HepG2 (cell line): ENCODE data around the gene ZDHHC7. TPM values are rescaled to one million over a fixed set of nuclear protein-coding genes. Genes with fewer than 3 reads are reported as not detected.

Experiments
- FOXJ3 ChIP-seq: sonication (generic); formaldehyde crosslinking; IDR thresholded peaks from 2 replicates; pipeline ENCODE4 v1.4.0; 2020; ENCODE audit warnings: missing genetic modification reagents, mild to moderate bottlenecking, borderline replicate concordance
- HHEX ChIP-seq: IDR thresholded peaks from 2 replicates; pipeline ENCODE4 v1.6.1; 2016; ENCODE audit warnings: control low read depth
- NBN ChIP-seq: fragments of 450-650 bp; conservative IDR thresholded peaks from 2 replicates; pipeline ENCODE4 v1.6.1; 2017
- NONO ChIP-seq, 2 experiments: fragments of 450-650 bp in 1 of 2; sonication (generic) in 1 of 2; formaldehyde crosslinking in 1 of 2; IDR thresholded peaks in 1 of 2; conservative IDR thresholded peaks in 1 of 2; 2 replicates each; pipeline versions ENCODE4 v1.6.1 to v1.8.0; 2017 to 2022; ENCODE audit warnings: mild to moderate bottlenecking in 1 of 2, missing genetic modification reagents in 1 of 2, moderate library complexity in 1 of 2
- PAWR ChIP-seq: sonication (generic); formaldehyde crosslinking; IDR thresholded peaks from 2 replicates; pipeline ENCODE4 v1.4.0; 2020; ENCODE audit warnings: missing genetic modification reagents, mild to moderate bottlenecking, borderline replicate concordance
- SAFB2 ChIP-seq: sonication (generic); formaldehyde crosslinking; IDR thresholded peaks from 2 replicates; pipeline ENCODE4 v1.5.1; 2020; ENCODE audit warnings: missing genetic modification reagents, low read depth, mild to moderate bottlenecking, borderline replicate concordance
- SKI ChIP-seq: fragments of 450-650 bp; IDR thresholded peaks from one replicate; pipeline ENCODE4 v1.6.1; 2018; ENCODE audit warnings: mild to moderate bottlenecking; ENCODE audit not compliant: partially characterized antibody
- SOX6 ChIP-seq, 2 experiments: fragments of 450-650 bp in 1 of 2; sonication (generic) in 1 of 2; formaldehyde crosslinking in 1 of 2; IDR thresholded peaks; 2 replicates each; pipeline versions ENCODE4 v1.4.0 to v1.6.1; 2017 to 2020; ENCODE audit warnings: antibody characterized with exemption in 1 of 2, mild to moderate bottlenecking in 1 of 2, missing genetic modification reagents in 1 of 2
- TMF1 ChIP-seq: sonication (generic); formaldehyde crosslinking; IDR thresholded peaks from 2 replicates; pipeline ENCODE4 v1.8.1; 2022; ENCODE audit warnings: low read depth, missing genetic modification reagents
- ZNF264 ChIP-seq: sonication (generic); formaldehyde crosslinking; IDR thresholded peaks from 2 replicates; pipeline ENCODE4 v1.4.0; 2020; ENCODE audit warnings: missing genetic modification reagents
- ZNF431 ChIP-seq: sonication (generic); formaldehyde crosslinking; IDR thresholded peaks from 2 replicates; pipeline ENCODE4 v1.9.0; 2022; ENCODE audit warnings: missing genetic modification reagents, low read depth, mild to moderate bottlenecking, borderline replicate concordance
- polyA plus RNA-seq, 8 experiments: library from polyadenylated mRNA; depleted of rRNA in 3 of 8; stranded (reverse) in 7 of 8; unstranded in 1 of 8; fragments of >200 nt; fragmentation: Illumina TruSeq in 4 of 8; extraction: Trizol in 4 of 8; gene quantifications; 2 replicates each; pipeline versions ENCODE4 v1.2.1 to v1.2.3, GENCODE V29; 2011 to 2016; ENCODE audit warnings: low read depth in 4 of 8, missing spikeins in 1 of 8, mixed read lengths in 1 of 8; ENCODE audit not compliant: insufficient read depth in 1 of 8
- total RNA-seq, 5 experiments: library from RNA; depleted of rRNA; stranded (reverse); fragments of >200 nt; fragmentation: Illumina TruSeq; extraction: Trizol; gene quantifications; 2 replicates each; pipeline ENCODE4 v1.2.3, GENCODE V29; 2016; ENCODE audit warnings: low read depth in 1 of 5
- TF ChIP-seq, protein P1 (sequence below): sonication (generic); formaldehyde crosslinking; IDR thresholded peaks from 2 replicates; pipeline ENCODE4 v1.8.0; 2022; ENCODE audit warnings: missing genetic modification reagents, mild to moderate bottlenecking, inconsistent platforms, borderline replicate concordance
- TF ChIP-seq, protein P2 (sequence below): IDR thresholded peaks from 2 replicates; pipeline ENCODE4 v1.6.1; 2012; ENCODE audit warnings: inconsistent platforms
- TF ChIP-seq, protein P3 (sequence below): sonication (generic); formaldehyde crosslinking; IDR thresholded peaks from 2 replicates; pipeline ENCODE4 v1.9.0; 2021; ENCODE audit warnings: mild to moderate bottlenecking, missing genetic modification reagents
- TF ChIP-seq, protein P4 (sequence below): fragments of 450-650 bp; IDR thresholded peaks from 2 replicates; pipeline ENCODE4 v1.6.1; 2016
- TF ChIP-seq, protein P5 (sequence below): sonication (generic); formaldehyde crosslinking; IDR thresholded peaks from 2 replicates; pipeline ENCODE4 v1.5.0; 2020; ENCODE audit warnings: missing genetic modification reagents, mild to moderate bottlenecking, borderline replicate concordance

Gene ZDHHC7
- total and polyA plus RNA-seq, 2 of the 13 experiments (the other 11 are each of a cell fraction or from before 2014, with no cell fraction given): 46.8 to 67.6 TPM

DNA sequence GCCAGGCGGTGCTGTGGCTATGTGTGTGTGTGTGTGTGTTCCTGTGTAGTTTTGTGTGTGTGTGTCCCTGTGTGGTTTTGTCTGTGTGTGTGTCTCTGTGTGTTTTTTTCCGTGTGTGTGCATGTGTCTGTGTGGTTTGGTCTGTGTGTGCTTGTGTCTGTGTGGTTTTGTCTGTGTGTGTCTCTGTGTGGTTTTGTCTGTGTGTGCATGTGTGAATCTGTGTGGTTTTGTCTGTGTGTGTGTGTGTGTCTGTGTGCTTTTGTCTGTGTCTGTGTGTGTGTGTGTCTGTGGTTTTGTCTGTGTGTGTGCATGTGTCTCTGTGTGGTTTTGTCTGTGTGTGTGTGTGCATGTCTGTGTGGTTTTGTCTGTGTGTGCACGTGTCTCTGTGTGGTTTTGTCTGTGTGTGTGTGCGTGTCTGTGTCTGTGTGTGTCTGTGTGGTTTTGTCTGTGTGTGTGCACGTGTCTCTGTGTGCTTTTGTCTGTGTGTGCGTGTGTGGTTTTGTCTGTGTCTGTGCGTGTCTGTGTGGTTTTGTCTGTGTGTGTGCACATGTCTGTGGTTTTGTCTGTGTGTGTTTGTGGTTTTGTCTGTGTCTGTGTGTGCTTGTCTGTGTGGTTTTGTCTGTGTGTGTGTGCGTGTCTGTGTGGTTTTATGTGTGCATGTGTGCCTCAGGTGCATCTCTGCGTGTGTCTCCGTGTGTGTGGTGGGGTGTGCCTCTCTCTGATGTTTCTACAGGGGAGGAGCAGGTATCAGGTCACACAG, 62.3 kb downstream of the ZDHHC7 start (continued):
- TF ChIP-seq NONO (IDR thresholded peaks at IDR 0.05): 0 out of 2 replicates have a peak, but pooled peaks have one; percentile 24
- TF ChIP-seq NONO (CRISPR knock-in tag; conservative IDR thresholded peaks at IDR 0.05): no peak
- TF ChIP-seq, protein P1, sequence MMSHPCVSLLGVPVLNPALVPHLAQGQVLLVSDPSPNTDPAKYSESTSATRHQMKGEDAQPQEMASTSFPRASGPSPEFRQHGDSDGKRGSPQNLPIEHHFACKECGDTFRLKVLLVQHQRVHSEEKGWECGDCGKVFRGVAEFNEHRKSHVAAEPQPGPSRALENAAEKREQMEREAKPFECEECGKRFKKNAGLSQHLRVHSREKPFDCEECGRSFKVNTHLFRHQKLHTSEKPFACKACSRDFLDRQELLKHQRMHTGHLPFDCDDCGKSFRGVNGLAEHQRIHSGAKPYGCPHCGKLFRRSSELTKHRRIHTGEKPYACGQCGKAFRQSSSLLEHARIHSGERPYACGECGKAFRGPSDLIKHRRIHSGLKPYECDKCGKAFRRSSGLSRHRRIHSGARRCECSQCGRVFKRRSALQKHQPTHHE: no peak
- TF ChIP-seq, protein P2, sequence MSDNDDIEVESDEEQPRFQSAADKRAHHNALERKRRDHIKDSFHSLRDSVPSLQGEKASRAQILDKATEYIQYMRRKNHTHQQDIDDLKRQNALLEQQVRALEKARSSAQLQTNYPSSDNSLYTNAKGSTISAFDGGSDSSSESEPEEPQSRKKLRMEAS: 0 out of 2 replicates have a peak, but pooled peaks have one; percentile 6
- 0 out of 2 replicates have a peak, but pooled peaks have one; percentile 22 for TF ChIP-seq TMF1 (CRISPR knock-in tag)
- 0 out of 2 replicates have a peak, but pooled peaks have one; percentile 37 for TF ChIP-seq NBN
- peak; percentile 58 for TF ChIP-seq SKI
- TF ChIP-seq, protein P3, sequence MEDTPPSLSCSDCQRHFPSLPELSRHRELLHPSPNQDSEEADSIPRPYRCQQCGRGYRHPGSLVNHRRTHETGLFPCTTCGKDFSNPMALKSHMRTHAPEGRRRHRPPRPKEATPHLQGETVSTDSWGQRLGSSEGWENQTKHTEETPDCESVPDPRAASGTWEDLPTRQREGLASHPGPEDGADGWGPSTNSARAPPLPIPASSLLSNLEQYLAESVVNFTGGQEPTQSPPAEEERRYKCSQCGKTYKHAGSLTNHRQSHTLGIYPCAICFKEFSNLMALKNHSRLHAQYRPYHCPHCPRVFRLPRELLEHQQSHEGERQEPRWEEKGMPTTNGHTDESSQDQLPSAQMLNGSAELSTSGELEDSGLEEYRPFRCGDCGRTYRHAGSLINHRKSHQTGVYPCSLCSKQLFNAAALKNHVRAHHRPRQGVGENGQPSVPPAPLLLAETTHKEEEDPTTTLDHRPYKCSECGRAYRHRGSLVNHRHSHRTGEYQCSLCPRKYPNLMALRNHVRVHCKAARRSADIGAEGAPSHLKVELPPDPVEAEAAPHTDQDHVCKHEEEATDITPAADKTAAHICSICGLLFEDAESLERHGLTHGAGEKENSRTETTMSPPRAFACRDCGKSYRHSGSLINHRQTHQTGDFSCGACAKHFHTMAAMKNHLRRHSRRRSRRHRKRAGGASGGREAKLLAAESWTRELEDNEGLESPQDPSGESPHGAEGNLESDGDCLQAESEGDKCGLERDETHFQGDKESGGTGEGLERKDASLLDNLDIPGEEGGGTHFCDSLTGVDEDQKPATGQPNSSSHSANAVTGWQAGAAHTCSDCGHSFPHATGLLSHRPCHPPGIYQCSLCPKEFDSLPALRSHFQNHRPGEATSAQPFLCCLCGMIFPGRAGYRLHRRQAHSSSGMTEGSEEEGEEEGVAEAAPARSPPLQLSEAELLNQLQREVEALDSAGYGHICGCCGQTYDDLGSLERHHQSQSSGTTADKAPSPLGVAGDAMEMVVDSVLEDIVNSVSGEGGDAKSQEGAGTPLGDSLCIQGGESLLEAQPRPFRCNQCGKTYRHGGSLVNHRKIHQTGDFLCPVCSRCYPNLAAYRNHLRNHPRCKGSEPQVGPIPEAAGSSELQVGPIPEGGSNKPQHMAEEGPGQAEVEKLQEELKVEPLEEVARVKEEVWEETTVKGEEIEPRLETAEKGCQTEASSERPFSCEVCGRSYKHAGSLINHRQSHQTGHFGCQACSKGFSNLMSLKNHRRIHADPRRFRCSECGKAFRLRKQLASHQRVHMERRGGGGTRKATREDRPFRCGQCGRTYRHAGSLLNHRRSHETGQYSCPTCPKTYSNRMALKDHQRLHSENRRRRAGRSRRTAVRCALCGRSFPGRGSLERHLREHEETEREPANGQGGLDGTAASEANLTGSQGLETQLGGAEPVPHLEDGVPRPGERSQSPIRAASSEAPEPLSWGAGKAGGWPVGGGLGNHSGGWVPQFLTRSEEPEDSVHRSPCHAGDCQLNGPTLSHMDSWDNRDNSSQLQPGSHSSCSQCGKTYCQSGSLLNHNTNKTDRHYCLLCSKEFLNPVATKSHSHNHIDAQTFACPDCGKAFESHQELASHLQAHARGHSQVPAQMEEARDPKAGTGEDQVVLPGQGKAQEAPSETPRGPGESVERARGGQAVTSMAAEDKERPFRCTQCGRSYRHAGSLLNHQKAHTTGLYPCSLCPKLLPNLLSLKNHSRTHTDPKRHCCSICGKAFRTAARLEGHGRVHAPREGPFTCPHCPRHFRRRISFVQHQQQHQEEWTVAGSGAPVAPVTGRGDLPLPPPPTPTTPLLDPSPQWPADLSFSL: peak; percentile 98
- TF ChIP-seq SAFB2 (CRISPR knock-in tag): 0 out of 2 replicates have a peak, but pooled peaks have one; percentile 59
- TF ChIP-seq, protein P4, sequence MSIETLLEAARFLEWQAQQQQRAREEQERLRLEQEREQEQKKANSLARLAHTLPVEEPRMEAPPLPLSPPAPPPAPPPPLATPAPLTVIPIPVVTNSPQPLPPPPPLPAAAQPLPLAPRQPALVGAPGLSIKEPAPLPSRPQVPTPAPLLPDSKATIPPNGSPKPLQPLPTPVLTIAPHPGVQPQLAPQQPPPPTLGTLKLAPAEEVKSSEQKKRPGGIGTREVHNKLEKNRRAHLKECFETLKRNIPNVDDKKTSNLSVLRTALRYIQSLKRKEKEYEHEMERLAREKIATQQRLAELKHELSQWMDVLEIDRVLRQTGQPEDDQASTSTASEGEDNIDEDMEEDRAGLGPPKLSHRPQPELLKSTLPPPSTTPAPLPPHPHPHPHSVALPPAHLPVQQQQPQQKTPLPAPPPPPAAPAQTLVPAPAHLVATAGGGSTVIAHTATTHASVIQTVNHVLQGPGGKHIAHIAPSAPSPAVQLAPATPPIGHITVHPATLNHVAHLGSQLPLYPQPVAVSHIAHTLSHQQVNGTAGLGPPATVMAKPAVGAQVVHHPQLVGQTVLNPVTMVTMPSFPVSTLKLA: peak; percentile 74; the same call in 1 of the 2 replicates
- no peak for TF ChIP-seq FOXJ3 (CRISPR knock-in tag)
- no peak for TF ChIP-seq ZNF264
- TF ChIP-seq HHEX: no peak
- TF ChIP-seq ZNF431 (CRISPR knock-in tag): no peak
- TF ChIP-seq PAWR (CRISPR knock-in tag): no peak
- TF ChIP-seq, protein P5, sequence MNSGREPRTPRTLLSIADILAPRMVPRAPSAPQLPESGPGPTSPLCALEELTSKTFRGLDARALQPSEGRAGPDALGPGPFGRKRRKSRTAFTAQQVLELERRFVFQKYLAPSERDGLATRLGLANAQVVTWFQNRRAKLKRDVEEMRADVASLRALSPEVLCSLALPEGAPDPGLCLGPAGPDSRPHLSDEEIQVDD (CRISPR knock-in tag): 0 out of 2 replicates have a peak, but pooled peaks have one; percentile 27
- TF ChIP-seq SOX6 (IDR thresholded peaks at IDR 0.05): no peak
- TF ChIP-seq SOX6 (CRISPR knock-in tag; IDR thresholded peaks at IDR 0.05): 0 out of 2 replicates have a peak, but pooled peaks have one; percentile 4
